ENCODE measurements around the gene NTN5.

NTN5 gene

GRCh38 chr19:48665786-48666185 is 7.0 kb downstream of the NTN5 start:
- TF ChIP-seq, protein P1, sequence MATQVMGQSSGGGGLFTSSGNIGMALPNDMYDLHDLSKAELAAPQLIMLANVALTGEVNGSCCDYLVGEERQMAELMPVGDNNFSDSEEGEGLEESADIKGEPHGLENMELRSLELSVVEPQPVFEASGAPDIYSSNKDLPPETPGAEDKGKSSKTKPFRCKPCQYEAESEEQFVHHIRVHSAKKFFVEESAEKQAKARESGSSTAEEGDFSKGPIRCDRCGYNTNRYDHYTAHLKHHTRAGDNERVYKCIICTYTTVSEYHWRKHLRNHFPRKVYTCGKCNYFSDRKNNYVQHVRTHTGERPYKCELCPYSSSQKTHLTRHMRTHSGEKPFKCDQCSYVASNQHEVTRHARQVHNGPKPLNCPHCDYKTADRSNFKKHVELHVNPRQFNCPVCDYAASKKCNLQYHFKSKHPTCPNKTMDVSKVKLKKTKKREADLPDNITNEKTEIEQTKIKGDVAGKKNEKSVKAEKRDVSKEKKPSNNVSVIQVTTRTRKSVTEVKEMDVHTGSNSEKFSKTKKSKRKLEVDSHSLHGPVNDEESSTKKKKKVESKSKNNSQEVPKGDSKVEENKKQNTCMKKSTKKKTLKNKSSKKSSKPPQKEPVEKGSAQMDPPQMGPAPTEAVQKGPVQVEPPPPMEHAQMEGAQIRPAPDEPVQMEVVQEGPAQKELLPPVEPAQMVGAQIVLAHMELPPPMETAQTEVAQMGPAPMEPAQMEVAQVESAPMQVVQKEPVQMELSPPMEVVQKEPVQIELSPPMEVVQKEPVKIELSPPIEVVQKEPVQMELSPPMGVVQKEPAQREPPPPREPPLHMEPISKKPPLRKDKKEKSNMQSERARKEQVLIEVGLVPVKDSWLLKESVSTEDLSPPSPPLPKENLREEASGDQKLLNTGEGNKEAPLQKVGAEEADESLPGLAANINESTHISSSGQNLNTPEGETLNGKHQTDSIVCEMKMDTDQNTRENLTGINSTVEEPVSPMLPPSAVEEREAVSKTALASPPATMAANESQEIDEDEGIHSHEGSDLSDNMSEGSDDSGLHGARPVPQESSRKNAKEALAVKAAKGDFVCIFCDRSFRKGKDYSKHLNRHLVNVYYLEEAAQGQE (IDR thresholded peaks at IDR 0.05; ENCODE audit: insufficient read depth in 1 of 2, low read depth in 2 of 2, low read length in 2 of 2), result no peak
- TF ChIP-seq POLR2AphosphoS5 (IDR thresholded peaks at IDR 0.05; ENCODE audit: low read depth, low read length), result no peak
- no peak for TF ChIP-seq TAF1 (IDR thresholded peaks at IDR 0.05; ENCODE audit: borderline replicate concordance, insufficient read depth, low read length)
- TF ChIP-seq SIN3A (IDR thresholded peaks at IDR 0.05; ENCODE audit: borderline replicate concordance, insufficient read depth, low read length), result no peak
- TF ChIP-seq FOXP2 (optimal IDR thresholded peaks at IDR 0.05; ENCODE audit: borderline replicate concordance, extremely low read depth, extremely low read length, insufficient read depth), result no peak

DNA sequence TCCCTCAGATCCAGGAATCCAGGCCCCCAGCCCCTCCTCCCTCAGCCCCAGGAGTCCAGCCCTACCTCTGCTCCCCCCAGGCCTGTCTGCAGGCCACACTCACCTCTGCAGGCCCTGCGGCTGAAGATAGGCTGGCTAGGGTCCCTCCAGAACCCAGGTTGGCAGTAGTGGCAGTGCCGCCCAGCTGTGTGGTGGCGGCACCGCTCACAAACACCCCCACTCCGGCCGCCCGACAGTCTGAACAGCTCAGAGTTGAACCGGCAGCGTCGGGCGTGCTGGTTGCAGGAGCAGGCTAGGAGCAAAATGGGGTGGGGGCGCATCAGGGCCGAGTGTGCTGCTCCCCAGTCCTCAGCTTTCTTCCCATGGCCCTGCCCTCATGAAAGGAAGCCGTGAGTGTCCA is 8.3 kb downstream of the NTN5 start:
- TF ChIP-seq POLR2AphosphoS5 (IDR thresholded peaks at IDR 0.05; ENCODE audit: low read depth, low read length) (no peak), SIN3A (IDR thresholded peaks at IDR 0.05; ENCODE audit: borderline replicate concordance, insufficient read depth, low read length) (no peak), FOXP2 (optimal IDR thresholded peaks at IDR 0.05; ENCODE audit: borderline replicate concordance, extremely low read depth, extremely low read length, insufficient read depth) (no peak), TAF1 (IDR thresholded peaks at IDR 0.05; ENCODE audit: borderline replicate concordance, insufficient read depth, low read length) (no peak)
- TF ChIP-seq, protein P1 (IDR thresholded peaks at IDR 0.05; ENCODE audit: insufficient read depth in 1 of 2, low read depth in 2 of 2, low read length in 2 of 2), result no peak

- TF ChIP-seq POLR2AphosphoS5 (IDR thresholded peaks at IDR 0.05; ENCODE audit: low read depth, low read length) (no peak), SIN3A (IDR thresholded peaks at IDR 0.05; ENCODE audit: borderline replicate concordance, insufficient read depth, low read length) (no peak), TAF1 (IDR thresholded peaks at IDR 0.05; ENCODE audit: borderline replicate concordance, insufficient read depth, low read length) (no peak), FOXP2 (optimal IDR thresholded peaks at IDR 0.05; ENCODE audit: borderline replicate concordance, extremely low read depth, extremely low read length, insufficient read depth) (no peak)
- TF ChIP-seq, protein P1 (IDR thresholded peaks at IDR 0.05; ENCODE audit: insufficient read depth in 1 of 2, low read depth in 2 of 2, low read length in 2 of 2), result no peak
Observed at GRCh38 chr19:48663667-48664066, 9.2 kb downstream of the NTN5 start.

DNA sequence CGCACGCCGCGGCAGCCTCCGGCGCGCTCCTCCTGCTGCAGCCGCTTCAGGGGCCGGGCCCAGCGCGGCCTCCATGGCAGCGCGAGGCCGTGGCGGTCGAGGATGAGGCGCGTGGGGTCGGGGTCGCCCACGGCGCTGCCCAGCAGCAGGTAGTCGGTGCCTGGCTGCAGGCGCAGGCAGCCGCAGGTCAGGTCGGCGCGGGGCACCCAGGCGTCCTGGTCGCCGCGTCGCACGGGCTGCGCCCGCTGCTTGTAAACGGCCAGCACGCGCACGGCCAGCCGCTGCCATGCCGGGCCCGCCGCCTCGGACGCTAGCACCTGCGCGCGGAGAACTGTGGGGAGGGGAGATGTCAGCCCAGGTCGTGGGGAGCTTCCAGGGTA is 11.1 kb downstream of the NTN5 start:
- TF ChIP-seq TAF1 (IDR thresholded peaks at IDR 0.05; ENCODE audit: borderline replicate concordance, insufficient read depth, low read length), result no peak
- no peak for TF ChIP-seq SIN3A (IDR thresholded peaks at IDR 0.05; ENCODE audit: borderline replicate concordance, insufficient read depth, low read length)
- TF ChIP-seq, protein P1 (IDR thresholded peaks at IDR 0.05; ENCODE audit: insufficient read depth in 1 of 2, low read depth in 2 of 2, low read length in 2 of 2), result no peak
- no peak for TF ChIP-seq POLR2AphosphoS5 (IDR thresholded peaks at IDR 0.05; ENCODE audit: low read depth, low read length)
- TF ChIP-seq FOXP2 (optimal IDR thresholded peaks at IDR 0.05; ENCODE audit: borderline replicate concordance, extremely low read depth, extremely low read length, insufficient read depth), result no peak
